ENCODE data around the gene GJA1. TPM values are rescaled to one million over a fixed set of nuclear protein-coding genes. Genes with fewer than 3 reads are reported as not detected.

GJA1 gene
- total RNA-seq, 2 donors from 2014 or later: 160 to 218 TPM

DNA sequence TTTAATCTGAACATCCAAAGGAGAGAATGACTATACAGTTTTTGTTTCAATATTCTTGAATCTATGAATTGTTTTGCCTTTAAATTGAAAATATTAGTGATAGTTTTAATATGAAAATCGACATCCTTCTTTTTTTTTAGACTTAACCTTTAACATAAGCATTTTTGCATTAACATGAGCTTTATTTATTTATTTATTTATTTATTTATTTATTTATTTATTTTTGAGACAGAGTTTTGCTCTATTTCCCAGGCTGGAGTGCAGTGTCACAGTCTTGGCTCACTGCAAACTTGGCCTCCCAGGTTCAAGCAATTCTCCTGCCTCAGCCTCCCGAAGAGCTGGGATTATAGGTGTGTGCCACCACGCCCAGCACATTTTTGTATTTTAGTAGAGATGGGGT lies 27.6 kb downstream of the GJA1 start:
- ATAC-seq (no peak), DNase-seq (no peak)

DNA sequence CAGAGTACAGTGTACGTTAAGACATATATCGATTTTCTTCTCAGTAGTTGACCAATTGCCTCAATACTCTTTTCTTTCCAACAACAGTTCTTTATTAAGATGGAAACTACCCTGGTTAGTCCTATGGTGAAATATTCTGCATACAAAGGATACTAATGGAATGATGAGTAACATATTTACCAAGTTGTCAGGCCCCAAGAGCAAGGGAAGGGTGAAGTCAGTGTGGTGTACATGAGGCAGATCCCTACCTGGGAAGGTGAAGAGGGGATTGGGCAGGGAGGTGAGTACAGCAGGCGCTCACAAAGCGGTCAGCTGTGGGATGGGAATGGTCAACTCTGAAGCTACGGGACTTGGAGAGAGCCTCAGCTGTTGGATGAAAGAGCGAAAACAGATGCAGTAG lies 29.7 kb downstream of the GJA1 start:
- intact Hi-C loops (cut with DNase I): no loop called here
- ATAC-seq (no peak), DNase-seq (no peak)

More for the DNA sequence above, 27.6 kb downstream of the GJA1 start:
- intact Hi-C loops (cut with DNase I): no loop called here

DNA sequence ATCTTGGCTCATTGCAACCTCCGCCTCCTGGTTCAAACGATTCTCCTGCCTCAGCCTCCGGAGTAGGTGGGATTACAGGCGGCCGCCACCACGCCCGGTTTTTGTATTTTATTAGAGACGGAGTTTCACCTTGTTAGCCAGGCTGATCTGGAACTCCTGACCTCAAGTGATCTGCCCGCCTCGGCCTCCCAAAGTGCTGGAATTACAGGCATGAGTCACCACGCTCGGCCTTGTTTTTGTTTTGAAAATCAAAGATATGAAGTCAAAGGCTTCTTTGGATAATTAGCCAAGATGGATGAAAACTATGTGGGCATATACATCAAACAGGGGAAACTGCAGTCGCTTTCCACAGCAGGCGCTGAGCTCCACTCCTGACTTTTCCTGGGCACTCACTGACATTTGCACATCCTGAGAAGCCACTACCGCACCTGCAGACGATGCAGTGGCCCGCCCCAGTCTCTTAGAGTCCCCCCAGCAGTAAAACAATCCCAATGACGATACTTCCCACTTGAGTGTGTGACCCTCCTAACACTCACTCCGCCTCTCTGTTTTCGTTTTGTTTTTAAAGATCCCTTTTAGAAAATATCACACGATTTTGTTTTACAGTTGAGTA lies 44.1 kb downstream of the GJA1 start:
- no peak for DNase-seq
- intact Hi-C loops (cut with DNase I): no loop called here

DNA sequence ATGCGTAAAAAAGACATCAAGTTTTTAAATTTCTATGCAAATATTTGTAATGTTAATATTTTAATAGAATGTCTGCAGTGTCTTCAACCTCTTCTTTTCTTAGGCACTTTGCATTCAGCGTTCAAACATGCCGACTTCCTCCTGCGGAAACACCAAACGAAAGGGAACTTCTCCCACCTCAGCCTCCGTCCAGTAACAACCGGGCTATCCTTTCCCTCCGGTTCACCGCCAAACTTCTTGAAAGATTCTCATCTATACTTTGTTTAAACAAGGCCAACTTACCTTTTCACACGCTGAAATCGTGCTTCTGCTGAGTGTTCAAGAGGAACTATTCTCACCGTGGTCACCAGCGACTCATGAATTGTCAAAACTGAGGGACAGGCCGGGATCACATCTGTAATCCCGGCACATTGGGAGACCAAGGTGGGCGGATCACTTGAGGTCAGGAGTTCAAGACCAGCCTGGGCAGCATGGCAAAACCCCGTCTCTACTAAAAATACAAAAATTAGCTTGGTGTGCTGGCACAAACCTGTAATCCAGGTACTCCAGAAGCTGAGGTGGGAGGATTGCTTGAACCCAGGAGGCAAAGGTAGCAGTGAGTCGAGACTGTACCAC lies 44.8 kb downstream of the GJA1 start:
- no peak for ATAC-seq
- intact Hi-C loops (cut with DNase I): no loop called here
- DNase-seq: no peak

More for the DNA sequence above, 44.1 kb downstream of the GJA1 start:
- ATAC-seq: no peak

GRCh38 chr6:121482004-121482693 lies 46.7 kb downstream of the GJA1 start:
- peak in 1 of 2 donors; percentile 89 for ATAC-seq
- intact Hi-C loops (cut with DNase I): no loop called here
- DNase-seq: no peak

- ATAC-seq (no peak), DNase-seq (no peak)
- intact Hi-C loops (cut with DNase I): no loop called here
These were observed 47.3 kb downstream of the GJA1 start for GRCh38 chr6:121482751-121483150.

GRCh38 chr6:121485359-121485811 lies 49.9 kb downstream of the GJA1 start:
- intact Hi-C loops (cut with DNase I): no loop called here
- DNase-seq (no peak), ATAC-seq (no peak)

DNA sequence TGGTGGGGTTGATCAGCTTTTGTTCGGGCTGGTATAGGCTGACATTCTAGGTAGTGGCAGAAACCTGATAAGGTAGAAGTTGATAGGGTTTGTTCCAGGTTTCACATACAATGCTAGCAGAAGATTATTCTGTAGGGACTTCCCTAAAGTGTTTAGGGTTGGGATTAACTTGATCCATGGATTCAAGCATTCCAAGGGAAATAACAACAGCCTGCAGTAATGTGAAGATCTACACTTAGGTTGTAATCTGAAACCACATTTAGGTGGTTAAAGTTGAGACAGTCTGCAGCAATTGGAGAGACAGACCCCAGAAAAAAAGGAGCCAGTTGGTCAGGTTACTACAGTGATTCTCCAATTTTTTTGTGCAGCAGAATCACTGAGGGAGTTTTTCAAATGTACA lies 56.1 kb downstream of the GJA1 start:
- ATAC-seq (no peak), DNase-seq (no peak)
- intact Hi-C loops (cut with DNase I): no loop called here

DNA sequence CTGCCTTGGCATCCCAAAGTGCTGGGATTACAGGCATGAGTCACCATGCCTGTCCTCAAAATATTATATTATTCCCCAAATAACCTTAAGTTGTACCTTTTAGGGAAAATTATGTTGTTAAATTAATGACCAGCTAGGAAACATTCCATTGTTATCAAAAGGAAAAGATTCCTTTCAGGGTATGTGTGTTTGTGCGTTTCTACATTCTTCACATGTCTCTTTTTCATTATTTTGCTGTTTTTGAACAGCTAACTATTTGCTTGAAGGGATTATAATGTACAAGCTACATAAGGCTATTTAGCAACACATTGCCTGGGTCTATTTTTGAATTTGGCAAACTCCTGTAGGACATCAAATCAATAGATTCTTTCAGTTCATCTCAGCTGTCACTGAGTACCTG lies 57.1 kb downstream of the GJA1 start:
- intact Hi-C loops (cut with DNase I): no loop called here
- DNase-seq (no peak), ATAC-seq (no peak)

DNA sequence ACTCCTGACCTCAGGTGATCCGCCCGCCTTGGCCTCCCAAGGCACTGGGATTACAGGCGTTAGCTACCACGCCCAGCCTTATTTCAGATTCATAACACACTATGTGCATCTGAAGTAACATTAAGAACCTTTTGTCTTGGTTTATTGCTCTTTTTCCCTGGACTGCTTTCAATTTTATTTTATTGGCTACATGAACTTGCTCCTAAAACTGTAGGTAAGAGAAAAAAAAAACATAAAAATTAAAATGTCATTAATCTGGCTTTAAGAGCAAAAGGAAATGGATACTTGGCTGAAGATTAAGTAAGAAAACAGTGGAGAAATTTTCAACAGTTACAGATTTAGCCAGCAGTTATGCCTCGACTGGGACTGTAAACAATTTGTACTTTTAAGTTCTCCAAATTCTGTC lies 62.5 kb downstream of the GJA1 start:
- ATAC-seq (no peak), DNase-seq (no peak)
- intact Hi-C loops (cut with DNase I): no loop called here

DNA sequence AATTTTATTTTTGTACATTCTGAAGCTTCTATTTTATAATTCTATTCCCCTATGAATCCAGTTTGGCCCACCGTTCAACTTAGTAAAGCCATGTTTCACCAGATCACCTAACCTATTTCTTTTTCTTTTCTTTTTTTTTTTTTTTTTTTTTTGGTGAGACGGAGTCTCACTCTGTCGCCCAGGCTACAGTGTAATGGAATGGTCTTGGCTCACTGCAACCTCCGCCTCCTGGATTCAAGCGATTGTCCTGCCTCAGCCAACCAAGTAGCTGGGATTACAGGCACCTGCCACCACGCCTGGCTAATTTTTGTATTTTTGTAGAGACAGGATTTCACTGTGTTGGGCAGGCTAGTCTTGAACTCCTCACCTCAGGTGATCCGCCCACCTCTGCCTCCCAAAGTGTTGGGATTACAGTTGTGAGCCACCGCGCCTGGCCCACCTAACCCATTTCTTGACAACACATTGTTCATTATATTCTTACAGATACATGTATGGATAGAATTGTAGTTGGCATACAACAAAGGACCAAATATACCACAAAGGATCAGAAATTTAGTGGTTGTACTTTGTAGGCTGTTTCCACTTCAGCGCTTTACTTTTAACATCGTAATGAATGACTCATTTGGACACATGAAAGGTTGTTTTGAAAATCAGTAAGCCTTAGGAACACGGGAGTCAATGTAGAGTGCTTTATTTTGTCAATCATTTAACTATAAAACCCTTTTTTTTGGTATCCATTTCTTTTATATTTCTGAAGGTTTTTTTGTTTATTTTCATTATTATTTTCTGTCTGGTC lies 63.2 kb downstream of the GJA1 start:
- intact Hi-C loops (cut with DNase I): no loop called here
- no peak for ATAC-seq
- no peak for DNase-seq

Other genes starting within 250 kb of the GJA1 start
- gene TBC1D32, start 101.2 kb upstream of the GJA1 start, total RNA-seq: 1 to 10 TPM; 2.7 to 3.0 TPM

Data from left cardiac atrium (tissue), 4 donors.